Measurements from ENCODE around the gene NOXO1. TPM values are rescaled to one million over a fixed set of nuclear protein-coding genes. Genes with fewer than 3 reads are reported as not detected.

Gene NOXO1
- total and polyA plus RNA-seq, 10 of the 15 experiments (the other 5 are each of a cell fraction or from before 2014, with no cell fraction given): 0.09 to 0.76 (median 0.26) TPM; not detected in 4

DNA sequence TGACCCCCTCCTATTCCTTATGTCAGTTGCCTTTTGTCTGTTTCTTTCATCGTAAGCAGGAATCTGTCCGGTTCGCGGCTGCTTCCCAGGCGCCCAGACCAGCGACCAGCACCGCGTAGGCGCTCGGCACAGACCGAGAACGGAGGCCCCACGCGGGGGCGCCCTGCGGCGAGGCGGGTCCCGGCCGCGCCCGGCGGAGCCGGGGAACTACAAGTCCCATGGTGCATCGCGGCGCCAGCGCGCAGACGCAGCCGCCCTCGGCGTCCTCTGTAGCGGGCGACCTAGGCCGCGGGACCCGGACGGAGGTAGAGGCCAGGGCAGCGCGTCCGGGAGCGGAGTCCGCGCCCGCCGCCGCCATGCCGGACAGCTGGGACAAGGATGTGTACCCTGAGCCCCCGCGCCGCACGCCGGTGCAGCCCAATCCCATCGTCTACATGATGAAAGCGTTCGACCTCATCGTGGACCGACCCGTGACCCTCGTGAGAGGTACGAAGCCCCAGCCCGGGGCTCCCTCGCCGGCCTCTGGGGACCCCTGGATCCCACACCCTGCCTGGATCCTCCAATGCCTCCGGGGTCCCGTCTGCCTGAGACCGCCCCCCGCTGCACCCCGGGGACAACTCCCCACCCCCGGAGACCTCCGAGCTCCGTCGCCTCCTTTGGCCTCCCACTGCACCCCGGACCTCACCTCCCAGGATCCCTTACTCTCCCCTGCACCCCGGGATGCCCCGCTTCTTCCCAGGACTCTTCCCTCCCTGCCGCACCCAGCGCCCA is 21.8 kb downstream of the NOXO1 start, which contains the start of gene NDUFB10 (continued):
- TF ChIP-seq CBX3 (IDR thresholded peaks at IDR 0.05; ENCODE audit: borderline replicate concordance, low read depth) (no peak), NR2F1 (conservative IDR thresholded peaks at IDR 0.05) (peak; percentile 93), DPF2 (IDR thresholded peaks at IDR 0.05) (0 out of 2 replicates have a peak, but pooled peaks have one; percentile 62), ZBED1 (IDR thresholded peaks at IDR 0.05; ENCODE audit: borderline replicate concordance) (no peak), KAT2A (conservative IDR thresholded peaks at IDR 0.05; ENCODE audit: control insufficient read depth, low read depth, low read length) (no peak), POLR2AphosphoS2 (IDR thresholded peaks at IDR 0.05; ENCODE audit: low read depth, low read length) (peak; percentile 77), IKZF1 (conservative IDR thresholded peaks at IDR 0.05) (peak; percentile 97), HDGF (IDR thresholded peaks at IDR 0.05) (no peak; the same call in 1 of the 2 replicates), CBFB (IDR thresholded peaks at IDR 0.05; ENCODE audit: low read depth) (no peak), SMAD5 (IDR thresholded peaks at IDR 0.05; ENCODE audit: low read depth) (no peak), CHD1 (IDR thresholded peaks at IDR 0.05; ENCODE audit: low read depth, low read length) (no peak), SUPT20H (IDR thresholded peaks at IDR 0.05; ENCODE audit: borderline replicate concordance, control insufficient read depth, low read depth, low read length) (no peak), BCL11A (IDR thresholded peaks at IDR 0.05; ENCODE audit: low read depth, low read length) (no peak), ZZZ3 (IDR thresholded peaks at IDR 0.05; ENCODE audit: control insufficient read depth, insufficient read length, low read depth) (no peak), NR2C1 (IDR thresholded peaks at IDR 0.05) (peak; percentile 66), NRF1 (conservative IDR thresholded peaks at IDR 0.05; ENCODE audit: low read depth, low read length) (peak; percentile 70), RUNX3 (IDR thresholded peaks at IDR 0.05; ENCODE audit: low read length) (peak; percentile 69), TCF12 (IDR thresholded peaks at IDR 0.05; ENCODE audit: low read depth, low read length) (no peak), RFX5 (IDR thresholded peaks at IDR 0.05; ENCODE audit: low read depth, low read length) (no peak), EED (IDR thresholded peaks at IDR 0.05; ENCODE audit: low read depth) (no peak), PAX8 (IDR thresholded peaks at IDR 0.05) (no peak), HCFC1 (IDR thresholded peaks at IDR 0.05; ENCODE audit: low read length) (peak; percentile 90), IKZF2 (IDR thresholded peaks at IDR 0.05) (no peak), FOXM1 (IDR thresholded peaks at IDR 0.05; ENCODE audit: low read depth, low read length) (no peak)
- TF ChIP-seq, protein P1, sequence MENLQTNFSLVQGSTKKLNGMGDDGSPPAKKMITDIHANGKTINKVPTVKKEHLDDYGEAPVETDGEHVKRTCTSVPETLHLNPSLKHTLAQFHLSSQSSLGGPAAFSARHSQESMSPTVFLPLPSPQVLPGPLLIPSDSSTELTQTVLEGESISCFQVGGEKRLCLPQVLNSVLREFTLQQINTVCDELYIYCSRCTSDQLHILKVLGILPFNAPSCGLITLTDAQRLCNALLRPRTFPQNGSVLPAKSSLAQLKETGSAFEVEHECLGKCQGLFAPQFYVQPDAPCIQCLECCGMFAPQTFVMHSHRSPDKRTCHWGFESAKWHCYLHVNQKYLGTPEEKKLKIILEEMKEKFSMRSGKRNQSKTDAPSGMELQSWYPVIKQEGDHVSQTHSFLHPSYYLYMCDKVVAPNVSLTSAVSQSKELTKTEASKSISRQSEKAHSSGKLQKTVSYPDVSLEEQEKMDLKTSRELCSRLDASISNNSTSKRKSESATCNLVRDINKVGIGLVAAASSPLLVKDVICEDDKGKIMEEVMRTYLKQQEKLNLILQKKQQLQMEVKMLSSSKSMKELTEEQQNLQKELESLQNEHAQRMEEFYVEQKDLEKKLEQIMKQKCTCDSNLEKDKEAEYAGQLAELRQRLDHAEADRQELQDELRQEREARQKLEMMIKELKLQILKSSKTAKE (IDR thresholded peaks at IDR 0.05; ENCODE audit: low read depth, poor library complexity, severe bottlenecking): no peak
- TF ChIP-seq, protein P2, sequence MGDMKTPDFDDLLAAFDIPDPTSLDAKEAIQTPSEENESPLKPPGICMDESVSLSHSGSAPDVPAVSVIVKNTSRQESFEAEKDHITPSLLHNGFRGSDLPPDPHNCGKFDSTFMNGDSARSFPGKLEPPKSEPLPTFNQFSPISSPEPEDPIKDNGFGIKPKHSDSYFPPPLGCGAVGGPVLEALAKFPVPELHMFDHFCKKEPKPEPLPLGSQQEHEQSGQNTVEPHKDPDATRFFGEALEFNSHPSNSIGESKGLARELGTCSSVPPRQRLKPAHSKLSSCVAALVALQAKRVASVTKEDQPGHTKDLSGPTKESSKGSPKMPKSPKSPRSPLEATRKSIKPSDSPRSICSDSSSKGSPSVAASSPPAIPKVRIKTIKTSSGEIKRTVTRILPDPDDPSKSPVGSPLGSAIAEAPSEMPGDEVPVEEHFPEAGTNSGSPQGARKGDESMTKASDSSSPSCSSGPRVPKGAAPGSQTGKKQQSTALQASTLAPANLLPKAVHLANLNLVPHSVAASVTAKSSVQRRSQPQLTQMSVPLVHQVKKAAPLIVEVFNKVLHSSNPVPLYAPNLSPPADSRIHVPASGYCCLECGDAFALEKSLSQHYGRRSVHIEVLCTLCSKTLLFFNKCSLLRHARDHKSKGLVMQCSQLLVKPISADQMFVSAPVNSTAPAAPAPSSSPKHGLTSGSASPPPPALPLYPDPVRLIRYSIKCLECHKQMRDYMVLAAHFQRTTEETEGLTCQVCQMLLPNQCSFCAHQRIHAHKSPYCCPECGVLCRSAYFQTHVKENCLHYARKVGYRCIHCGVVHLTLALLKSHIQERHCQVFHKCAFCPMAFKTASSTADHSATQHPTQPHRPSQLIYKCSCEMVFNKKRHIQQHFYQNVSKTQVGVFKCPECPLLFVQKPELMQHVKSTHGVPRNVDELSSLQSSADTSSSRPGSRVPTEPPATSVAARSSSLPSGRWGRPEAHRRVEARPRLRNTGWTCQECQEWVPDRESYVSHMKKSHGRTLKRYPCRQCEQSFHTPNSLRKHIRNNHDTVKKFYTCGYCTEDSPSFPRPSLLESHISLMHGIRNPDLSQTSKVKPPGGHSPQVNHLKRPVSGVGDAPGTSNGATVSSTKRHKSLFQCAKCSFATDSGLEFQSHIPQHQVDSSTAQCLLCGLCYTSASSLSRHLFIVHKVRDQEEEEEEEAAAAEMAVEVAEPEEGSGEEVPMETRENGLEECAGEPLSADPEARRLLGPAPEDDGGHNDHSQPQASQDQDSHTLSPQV (IDR thresholded peaks at IDR 0.05): no peak
- TF ChIP-seq, protein P3, sequence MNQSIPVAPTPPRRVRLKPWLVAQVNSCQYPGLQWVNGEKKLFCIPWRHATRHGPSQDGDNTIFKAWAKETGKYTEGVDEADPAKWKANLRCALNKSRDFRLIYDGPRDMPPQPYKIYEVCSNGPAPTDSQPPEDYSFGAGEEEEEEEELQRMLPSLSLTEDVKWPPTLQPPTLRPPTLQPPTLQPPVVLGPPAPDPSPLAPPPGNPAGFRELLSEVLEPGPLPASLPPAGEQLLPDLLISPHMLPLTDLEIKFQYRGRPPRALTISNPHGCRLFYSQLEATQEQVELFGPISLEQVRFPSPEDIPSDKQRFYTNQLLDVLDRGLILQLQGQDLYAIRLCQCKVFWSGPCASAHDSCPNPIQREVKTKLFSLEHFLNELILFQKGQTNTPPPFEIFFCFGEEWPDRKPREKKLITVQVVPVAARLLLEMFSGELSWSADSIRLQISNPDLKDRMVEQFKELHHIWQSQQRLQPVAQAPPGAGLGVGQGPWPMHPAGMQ (IDR thresholded peaks at IDR 0.05; ENCODE audit: borderline replicate concordance): no peak

Measured in GM12878 (cell line).